ENCODE measurements around the gene EED.
"Not testable (repeated sequence)": the region's sequence is repeated elsewhere in the genome, so short reads cannot be mapped to it uniquely, and the experiment has no call there.

Gene EED

DNA sequence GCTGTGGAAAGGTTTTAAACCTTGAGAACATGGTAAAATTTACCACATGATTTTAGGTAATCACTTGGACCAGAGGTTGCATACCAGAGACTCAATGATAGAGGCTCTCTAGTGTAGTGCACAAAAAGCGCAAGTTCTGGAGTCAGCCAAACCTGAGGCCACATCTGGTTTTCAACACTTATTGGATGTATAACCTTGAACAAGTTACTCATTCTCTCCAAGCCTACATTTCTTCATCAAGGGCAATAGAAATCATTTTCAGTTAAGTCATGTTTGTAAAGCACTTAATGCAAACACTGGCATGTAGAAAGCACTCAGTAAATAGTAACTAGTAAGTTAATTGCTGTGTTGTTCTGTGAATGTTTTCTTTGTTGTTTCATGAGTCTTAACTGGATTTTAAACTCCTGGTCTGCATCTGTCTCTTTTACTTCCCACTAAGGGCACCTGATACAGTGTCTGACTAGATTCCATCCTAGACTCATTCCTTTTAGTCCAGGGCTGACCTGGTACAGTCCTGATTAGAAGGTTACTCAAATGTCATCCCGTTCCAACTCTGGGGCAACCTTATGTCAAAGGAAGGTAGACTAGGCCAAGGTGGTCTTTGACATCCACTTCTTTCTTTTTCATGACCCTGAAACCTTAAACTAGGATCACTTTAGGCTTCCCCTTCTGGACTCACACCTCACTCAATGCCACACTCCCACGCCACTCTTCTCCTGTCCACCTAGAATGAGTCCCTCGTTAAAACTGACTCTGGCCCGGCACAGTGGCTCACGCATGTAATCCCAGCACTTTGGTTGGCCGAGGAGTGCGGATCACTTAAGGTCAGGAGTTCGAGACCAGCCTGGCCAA, 34.5 kb upstream of the EED start:
- Mint-ChIP-seq H3K4me1 (ENCODE audit: low read depth) (peaks cover 18% of the 10 kb centered on the region), H3K27me3 (ENCODE audit: low read depth) (no peaks in the 10 kb centered on the region), H3K36me3 (ENCODE audit: low read depth) (no peaks in the 10 kb centered on the region), H3K27ac (no peak overlapping the region), H3K9me3 (no peaks in the 10 kb centered on the region), H3K4me3 (no peak overlapping the region)
- no peak for DNase-seq (ENCODE audit: low spot score)

DNA sequence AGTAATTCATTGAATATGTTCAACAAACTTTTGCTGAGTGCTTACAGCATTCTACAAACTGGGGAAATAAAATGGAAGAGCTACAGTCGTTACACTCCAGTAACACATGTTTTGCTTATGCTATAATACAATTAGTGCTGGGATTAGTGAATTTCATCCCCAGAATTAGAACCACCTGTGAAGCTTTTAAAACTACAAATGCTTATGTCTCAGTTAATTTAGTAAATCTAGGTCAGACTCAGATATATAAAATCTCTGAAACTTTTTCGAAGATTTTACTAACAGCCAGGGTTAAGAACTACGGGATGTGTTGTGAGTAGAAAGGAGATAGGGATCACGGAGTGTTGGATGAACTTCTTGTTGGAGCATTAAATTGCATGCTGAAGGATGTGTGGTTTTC, 33.7 kb upstream of the EED start:
- no peaks in the 10 kb centered on the region for H3K36me3 Mint-ChIP-seq (ENCODE audit: low read depth)
- no peak overlapping the region for H3K27ac Mint-ChIP-seq
- H3K27me3 Mint-ChIP-seq (ENCODE audit: low read depth) = no peaks in the 10 kb centered on the region
- no peak for DNase-seq (ENCODE audit: low spot score)
- H3K4me1 Mint-ChIP-seq (ENCODE audit: low read depth) = peaks cover 18% of the 10 kb centered on the region
- H3K9me3 Mint-ChIP-seq = no peaks in the 10 kb centered on the region
- H3K4me3 Mint-ChIP-seq = no peak overlapping the region

DNA sequence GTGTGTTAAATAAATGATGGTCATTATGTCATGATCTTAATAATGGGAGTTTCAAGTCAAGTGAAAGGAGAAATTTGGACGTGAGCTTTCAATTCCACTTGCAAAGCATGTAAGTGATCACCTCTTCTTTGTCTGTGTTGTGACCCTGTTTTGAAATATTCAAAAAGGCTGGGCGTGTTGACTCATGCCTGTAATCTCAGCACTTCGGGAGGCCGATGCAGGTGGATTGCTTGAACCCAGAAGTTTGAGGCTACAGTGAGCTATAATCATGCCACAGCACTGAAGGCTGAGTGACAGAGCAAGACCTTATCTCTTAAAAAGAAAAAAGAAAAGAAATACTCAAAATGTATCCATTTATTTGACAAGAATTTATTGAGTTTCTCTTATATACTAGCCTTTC, 32.9 kb upstream of the EED start:
- Mint-ChIP-seq H3K36me3 (ENCODE audit: low read depth) (no peaks in the 10 kb centered on the region), H3K27me3 (ENCODE audit: low read depth) (no peaks in the 10 kb centered on the region), H3K27ac (no peak overlapping the region), H3K9me3 (no peaks in the 10 kb centered on the region), H3K4me3 (no peak overlapping the region), H3K4me1 (ENCODE audit: low read depth) (peaks cover 18% of the 10 kb centered on the region)
- no peak for DNase-seq (ENCODE audit: low spot score)

DNA sequence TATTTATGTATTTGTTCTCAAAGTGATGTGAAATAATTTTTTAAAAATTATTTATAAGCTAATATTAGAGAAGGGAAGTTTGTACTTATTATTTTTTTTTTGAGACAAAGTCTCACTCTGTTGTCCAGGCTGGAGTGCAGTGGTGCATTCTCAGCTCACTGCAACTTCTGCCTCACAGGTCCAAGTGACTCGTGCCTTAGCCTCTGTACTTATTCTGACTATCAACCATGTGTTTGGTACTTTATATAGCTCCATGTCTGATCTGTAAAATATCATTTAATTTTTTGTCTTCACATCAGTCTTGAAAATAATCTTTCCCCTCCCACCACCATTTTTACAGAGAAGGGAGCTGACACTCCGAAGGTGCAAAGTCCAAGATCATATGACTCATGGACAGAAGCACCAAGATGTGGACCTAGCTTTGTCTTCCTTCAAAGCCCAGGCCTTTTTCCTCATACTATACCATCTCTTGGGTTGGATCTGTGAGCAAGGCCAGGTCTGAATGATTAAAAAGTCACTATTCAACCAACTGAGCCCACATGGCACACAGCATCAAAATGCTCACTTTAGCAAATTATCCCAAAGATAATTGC, 32.4 kb upstream of the EED start:
- H3K27ac Mint-ChIP-seq = no peak overlapping the region
- no peaks in the 10 kb centered on the region for H3K9me3 Mint-ChIP-seq
- H3K27me3 Mint-ChIP-seq (ENCODE audit: low read depth) = no peaks in the 10 kb centered on the region
- no peak overlapping the region for H3K4me3 Mint-ChIP-seq
- H3K4me1 Mint-ChIP-seq (ENCODE audit: low read depth) = peaks cover 18% of the 10 kb centered on the region
- no peaks in the 10 kb centered on the region for H3K36me3 Mint-ChIP-seq (ENCODE audit: low read depth)
- no peak for DNase-seq (ENCODE audit: low spot score)

DNA sequence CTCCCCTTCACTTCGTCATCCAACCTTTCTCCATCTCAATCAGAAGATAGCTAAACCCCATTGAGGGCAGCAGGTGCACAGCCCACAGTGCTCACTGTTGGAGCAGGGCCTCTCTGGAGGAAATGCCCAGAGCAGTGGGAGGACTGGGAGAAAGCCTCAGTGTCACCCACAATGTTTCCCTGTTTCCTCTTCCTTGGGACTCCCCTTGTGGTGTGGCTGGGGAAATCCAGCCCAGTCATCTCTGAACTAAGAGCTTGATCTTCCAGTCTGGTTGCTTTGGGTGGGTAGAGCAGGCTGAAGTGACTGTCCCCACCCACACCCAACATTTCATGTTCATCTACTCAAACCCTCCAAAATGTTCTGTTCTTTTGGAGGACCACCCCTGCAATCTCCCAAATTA, 29.8 kb upstream of the EED start:
- Mint-ChIP-seq H3K9me3 (no peaks in the 10 kb centered on the region), H3K36me3 (ENCODE audit: low read depth) (no peaks in the 10 kb centered on the region), H3K4me1 (ENCODE audit: low read depth) (peaks cover 28% of the 10 kb centered on the region), H3K27ac (peak overlapping the region; percentile 53), H3K27me3 (ENCODE audit: low read depth) (no peaks in the 10 kb centered on the region), H3K4me3 (peak overlapping the region; percentile 6)
- DNase-seq (ENCODE audit: low spot score) = peak; percentile 93

DNA sequence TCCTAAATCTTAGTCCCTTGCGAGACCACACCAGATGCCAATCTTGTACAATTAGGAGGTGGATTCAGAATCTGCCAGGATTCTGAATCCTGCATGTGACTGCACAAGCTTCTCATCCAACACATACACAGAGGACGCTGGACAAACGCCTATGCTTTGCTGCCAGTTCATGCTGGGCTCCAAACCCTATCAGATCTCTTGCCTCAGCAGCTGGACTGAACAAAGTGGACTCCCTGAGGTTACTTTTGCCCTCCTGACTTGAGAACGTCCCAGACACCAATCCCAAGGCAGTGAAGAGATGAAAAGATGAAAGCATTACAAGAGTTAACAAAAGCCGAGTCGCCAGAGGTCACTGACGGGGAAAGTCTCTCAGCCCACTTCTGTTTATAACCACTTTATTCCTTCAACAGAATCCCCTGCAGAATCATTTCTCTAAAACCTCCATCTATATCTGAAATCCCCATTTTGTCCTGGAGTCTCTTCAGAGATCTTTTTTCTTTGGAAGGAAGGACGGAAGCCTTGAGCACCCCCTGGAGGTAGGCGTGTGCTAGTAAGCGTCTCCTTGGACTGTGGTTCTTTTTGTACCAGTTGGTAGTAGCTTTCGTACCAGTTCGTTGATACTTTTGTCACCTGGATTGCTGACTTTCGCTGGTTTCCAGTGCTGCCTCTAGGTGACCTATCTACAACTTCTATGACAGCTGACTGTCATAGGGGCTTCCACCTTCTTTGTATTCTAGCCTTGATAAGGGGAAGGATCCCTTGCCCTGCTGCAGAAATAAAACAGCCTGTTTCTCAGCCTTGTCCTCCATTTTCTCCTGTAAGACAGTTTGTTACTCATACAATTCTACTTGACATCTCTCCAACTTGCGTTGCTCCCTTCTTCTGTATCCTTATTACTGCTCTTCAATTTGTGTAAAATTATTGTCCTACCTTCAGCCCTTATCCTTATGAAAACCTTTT, 26.1 kb upstream of the EED start:
- Mint-ChIP-seq H3K9me3 (no peaks in the 10 kb centered on the region), H3K36me3 (ENCODE audit: low read depth) (no peaks in the 10 kb centered on the region), H3K4me1 (ENCODE audit: low read depth) (peaks cover 19% of the 10 kb centered on the region), H3K4me3 (peak overlapping the region; percentile 62), H3K27me3 (ENCODE audit: low read depth) (no peaks in the 10 kb centered on the region), H3K27ac (peak overlapping the region; percentile 73)
- DNase-seq (ENCODE audit: low spot score) = peak; percentile 53

DNA sequence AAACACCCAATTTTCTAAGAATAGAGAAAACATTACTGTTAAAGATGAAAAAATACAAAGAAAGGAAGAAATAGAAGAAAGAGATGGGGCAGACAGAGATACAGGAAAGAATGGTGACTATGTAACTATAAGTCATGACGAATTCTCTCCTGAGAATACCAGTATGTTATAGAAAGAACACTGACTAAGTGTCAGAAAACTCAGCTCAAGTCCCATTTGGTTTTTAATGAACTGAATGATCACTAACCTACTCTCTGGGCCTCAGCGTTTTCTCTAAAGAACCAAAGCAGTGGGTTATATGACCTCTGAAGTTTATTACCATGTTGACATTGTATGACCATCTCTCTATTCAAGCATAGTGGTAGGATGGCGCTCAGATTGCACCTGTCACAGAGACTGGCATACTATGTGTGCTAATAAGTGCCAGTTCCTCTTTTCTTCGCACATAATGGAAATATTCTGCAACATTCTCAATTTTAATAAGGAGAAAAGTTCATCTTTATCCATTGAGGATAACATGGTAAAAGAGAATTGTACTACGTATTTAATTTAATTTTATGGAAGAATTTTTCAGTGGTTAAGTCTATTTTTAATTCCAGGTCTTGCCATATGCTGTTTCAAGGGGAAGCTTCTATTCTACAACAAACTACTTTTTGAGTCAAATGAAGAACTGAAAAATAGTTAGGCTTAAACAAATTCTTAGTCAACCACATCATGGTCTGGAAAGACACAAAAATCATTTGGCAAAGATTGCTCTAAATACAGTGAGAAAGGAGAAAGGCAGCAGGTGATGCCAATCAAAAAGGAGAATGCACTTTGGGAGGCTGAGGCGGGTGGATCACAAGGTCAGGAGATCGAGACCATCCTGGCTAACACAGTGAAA, 25.0 kb upstream of the EED start:
- Mint-ChIP-seq H3K4me3 (no peak overlapping the region), H3K36me3 (ENCODE audit: low read depth) (peaks cover 2% of the 10 kb centered on the region), H3K27me3 (ENCODE audit: low read depth) (no peaks in the 10 kb centered on the region), H3K4me1 (ENCODE audit: low read depth) (peaks cover 17% of the 10 kb centered on the region), H3K27ac (no peak overlapping the region), H3K9me3 (peaks cover 10% of the 10 kb centered on the region)
- no peak for DNase-seq (ENCODE audit: low spot score)

DNA sequence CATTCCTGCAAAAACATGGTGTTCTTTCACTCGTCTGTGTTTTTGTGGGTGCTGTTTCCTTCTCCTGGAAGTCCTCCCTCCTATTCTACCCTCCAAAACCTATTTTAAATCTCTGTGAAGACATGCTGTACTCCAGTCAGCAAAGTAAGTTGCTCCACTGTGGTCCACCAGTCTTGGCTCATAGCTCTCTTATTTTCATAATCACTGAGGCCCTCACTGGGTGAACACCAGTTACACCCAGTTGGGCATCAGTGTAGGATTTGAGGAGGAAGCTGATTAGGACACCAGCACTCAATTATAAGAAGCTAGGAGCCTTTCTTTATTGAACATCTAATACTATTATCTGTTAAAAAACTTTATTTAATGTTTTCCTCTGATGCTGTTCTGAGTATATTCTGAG, 23.9 kb upstream of the EED start:
- Mint-ChIP-seq H3K4me1 (ENCODE audit: low read depth) (peaks cover 12% of the 10 kb centered on the region), H3K27ac (no peak overlapping the region), H3K27me3 (ENCODE audit: low read depth) (no peaks in the 10 kb centered on the region), H3K4me3 (no peak overlapping the region), H3K9me3 (peaks cover 17% of the 10 kb centered on the region), H3K36me3 (ENCODE audit: low read depth) (peaks cover 2% of the 10 kb centered on the region)
- no peak for DNase-seq (ENCODE audit: low spot score)

DNA sequence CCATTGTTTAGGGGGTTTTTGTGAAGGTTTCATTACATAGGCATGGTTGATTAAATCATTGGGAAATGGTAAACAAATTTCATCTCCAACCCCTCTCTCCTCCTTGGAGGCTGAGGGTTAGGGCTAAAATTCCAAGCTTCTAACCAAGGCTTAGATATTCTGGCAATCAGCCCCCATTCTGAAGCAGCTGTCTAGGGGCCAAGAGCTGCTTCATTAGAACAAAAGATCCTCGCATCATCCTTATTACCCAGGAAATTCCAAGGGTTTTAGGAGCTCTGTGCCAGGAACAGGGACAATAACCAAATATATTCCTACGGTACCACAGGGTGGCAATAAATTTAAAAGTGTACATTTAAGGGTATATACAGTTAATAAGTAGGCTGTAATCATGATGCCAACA, 22.5 kb upstream of the EED start:
- Mint-ChIP-seq H3K9me3 (peaks cover 17% of the 10 kb centered on the region), H3K4me1 (ENCODE audit: low read depth) (peaks cover 12% of the 10 kb centered on the region), H3K36me3 (ENCODE audit: low read depth) (peaks cover 2% of the 10 kb centered on the region), H3K4me3 (no peak overlapping the region), H3K27me3 (ENCODE audit: low read depth) (no peaks in the 10 kb centered on the region), H3K27ac (no peak overlapping the region)
- DNase-seq (ENCODE audit: low spot score) = no peak

DNA sequence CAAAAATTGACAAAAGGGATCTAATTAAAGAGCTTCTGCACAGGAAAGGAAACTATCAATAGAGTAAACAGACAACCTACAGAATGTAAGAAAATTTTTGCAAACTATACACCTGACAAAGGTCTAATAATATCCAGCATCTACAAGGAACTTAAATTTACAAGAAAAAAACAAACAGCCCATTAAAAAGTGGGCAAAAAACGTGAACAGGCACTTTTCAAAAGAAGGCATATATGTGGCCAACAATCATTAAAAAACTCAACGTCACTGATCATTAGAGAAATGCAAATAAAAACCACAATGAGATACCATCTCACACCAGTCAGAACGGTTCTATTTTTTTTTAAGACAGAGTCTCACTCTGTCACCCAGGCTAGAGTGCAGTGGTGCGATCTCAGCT, 20.0 kb upstream of the EED start:
- H3K27ac Mint-ChIP-seq; H3K27me3 Mint-ChIP-seq (ENCODE audit: low read depth); H3K36me3 Mint-ChIP-seq (ENCODE audit: low read depth); DNase-seq (ENCODE audit: low spot score); H3K4me3 Mint-ChIP-seq: not testable (repeated sequence)
- peaks cover 15% of the 10 kb centered on the region for H3K4me1 Mint-ChIP-seq (ENCODE audit: low read depth)
- H3K9me3 Mint-ChIP-seq = peaks cover 17% of the 10 kb centered on the region

DNA sequence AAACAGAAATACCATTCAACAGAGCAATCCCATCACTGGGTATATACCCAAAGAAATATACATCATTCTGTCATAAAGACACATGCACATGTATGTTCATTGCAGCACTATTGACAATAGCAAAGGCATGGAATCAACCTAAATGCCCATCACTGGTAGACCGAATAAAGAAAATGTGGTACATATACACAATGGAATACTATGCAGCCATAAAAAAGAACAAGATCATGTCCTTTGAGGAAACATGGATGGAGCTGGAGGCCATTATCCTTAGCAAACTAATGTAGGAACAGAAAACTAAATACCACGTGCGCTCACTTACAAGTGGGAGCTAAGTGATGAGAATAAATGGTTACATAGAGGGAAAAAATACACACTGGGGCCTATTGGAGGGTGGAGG, 19.2 kb upstream of the EED start:
- not testable (repeated sequence) for H3K27me3 Mint-ChIP-seq (ENCODE audit: low read depth); H3K36me3 Mint-ChIP-seq (ENCODE audit: low read depth); H3K27ac Mint-ChIP-seq; DNase-seq (ENCODE audit: low spot score); H3K4me3 Mint-ChIP-seq
- Mint-ChIP-seq H3K9me3 (peaks cover 17% of the 10 kb centered on the region), H3K4me1 (ENCODE audit: low read depth) (peaks cover 16% of the 10 kb centered on the region)

DNA sequence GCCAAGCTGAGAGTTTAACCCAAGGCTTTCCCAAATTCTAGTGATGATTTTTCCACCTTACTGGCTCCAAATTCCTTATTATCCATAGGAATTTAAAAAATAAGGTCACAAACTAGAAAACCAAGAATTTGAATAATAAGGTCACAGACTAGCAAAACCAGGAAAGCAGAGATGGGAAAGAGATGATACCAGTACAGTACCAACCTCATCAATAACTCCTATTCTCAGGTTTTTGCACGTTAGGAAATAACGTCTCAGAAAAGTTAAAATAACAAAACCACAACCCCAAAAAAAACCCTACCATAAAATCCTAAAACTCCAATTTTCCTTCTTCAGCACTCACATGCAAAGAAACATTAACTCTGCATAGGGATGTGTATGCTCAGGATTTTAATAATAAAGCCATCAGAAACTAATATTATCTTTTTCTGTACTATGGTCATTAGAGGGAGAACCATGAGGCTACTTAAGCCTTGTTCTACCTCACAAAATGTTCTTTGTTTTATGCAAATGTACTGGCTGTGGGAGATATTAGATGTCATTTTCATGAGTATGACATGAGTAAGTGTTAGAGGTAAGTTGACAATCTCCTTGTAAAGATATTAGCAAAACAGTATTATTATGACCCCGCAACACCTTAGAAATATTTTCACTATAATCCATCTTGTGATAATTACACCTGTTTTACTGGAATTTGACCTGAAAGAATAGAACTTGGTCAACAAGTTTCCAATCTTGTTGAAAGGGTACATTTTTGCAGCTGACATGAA, 16.1 kb upstream of the EED start:
- Mint-ChIP-seq H3K27ac (no peak overlapping the region), H3K4me1 (ENCODE audit: low read depth) (peaks cover 21% of the 10 kb centered on the region), H3K9me3 (peaks cover 17% of the 10 kb centered on the region), H3K27me3 (ENCODE audit: low read depth) (no peaks in the 10 kb centered on the region), H3K36me3 (ENCODE audit: low read depth) (peaks cover 2% of the 10 kb centered on the region), H3K4me3 (no peak overlapping the region)
- DNase-seq (ENCODE audit: low spot score) = no peak

DNA sequence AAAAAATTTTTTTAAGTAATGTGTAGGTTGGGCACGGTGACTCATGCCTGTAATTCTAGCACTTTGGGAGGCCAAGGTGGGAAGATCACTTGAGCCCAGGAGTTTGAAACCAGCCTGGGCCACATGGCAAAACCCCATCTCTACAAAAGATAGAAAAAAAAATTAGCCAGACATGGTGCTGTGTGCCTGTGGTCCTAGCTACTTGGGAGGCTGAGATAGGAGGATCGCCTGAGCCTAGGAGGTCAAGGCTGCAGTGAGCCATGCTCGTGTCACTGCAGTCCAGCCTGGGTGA, 15.6 kb upstream of the EED start:
- peak; percentile 55 for DNase-seq (ENCODE audit: low spot score)
- H3K4me3 Mint-ChIP-seq; H3K36me3 Mint-ChIP-seq (ENCODE audit: low read depth); H3K27me3 Mint-ChIP-seq (ENCODE audit: low read depth); H3K27ac Mint-ChIP-seq: not testable (repeated sequence)
- Mint-ChIP-seq H3K4me1 (ENCODE audit: low read depth) (peaks cover 21% of the 10 kb centered on the region), H3K9me3 (peaks cover 12% of the 10 kb centered on the region)
